Tibial nerve (tissue), 4 donors: ENCODE results near the gene PEX11G.

Source experiments
- CTCF ChIP-seq, 5 experiments: fragments of 200-600 bp in 3 of 5; fragments of 450-650 bp in 2 of 5; sonication (generic) in 3 of 5; IDR thresholded peaks; one replicate each; pipeline ENCODE4 v1.5.1; 2016 to 2019; ENCODE audit warnings: antibody characterized with exemption in 5 of 5, mild to moderate bottlenecking in 3 of 5, moderate library complexity in 2 of 5
- EP300 ChIP-seq, 2 donors: sonication (generic); formaldehyde crosslinking; IDR thresholded peaks; one replicate each; pipeline ENCODE4 v1.6.1; 2017; ENCODE audit warnings: antibody characterized with exemption in 2 of 2, mild to moderate bottlenecking in 1 of 2

GRCh38 chr19:7497292-7497691 is 8.5 kb upstream of the PEX11G start:
- TF ChIP-seq CTCF (IDR thresholded peaks at IDR 0.05): no peak
- no peak for TF ChIP-seq EP300 (IDR thresholded peaks at IDR 0.05)
